ENCODE measurements around the gene DNAJB1. TPM values are rescaled to one million over a fixed set of nuclear protein-coding genes. Genes with fewer than 3 reads are reported as not detected.
"Not testable (repeated sequence)": the region's sequence is repeated elsewhere in the genome, so short reads cannot be mapped to it uniquely, and the experiment has no call there.

The DNAJB1 gene
- total RNA-seq, result 117 and 126 TPM in 2 replicates

DNA sequence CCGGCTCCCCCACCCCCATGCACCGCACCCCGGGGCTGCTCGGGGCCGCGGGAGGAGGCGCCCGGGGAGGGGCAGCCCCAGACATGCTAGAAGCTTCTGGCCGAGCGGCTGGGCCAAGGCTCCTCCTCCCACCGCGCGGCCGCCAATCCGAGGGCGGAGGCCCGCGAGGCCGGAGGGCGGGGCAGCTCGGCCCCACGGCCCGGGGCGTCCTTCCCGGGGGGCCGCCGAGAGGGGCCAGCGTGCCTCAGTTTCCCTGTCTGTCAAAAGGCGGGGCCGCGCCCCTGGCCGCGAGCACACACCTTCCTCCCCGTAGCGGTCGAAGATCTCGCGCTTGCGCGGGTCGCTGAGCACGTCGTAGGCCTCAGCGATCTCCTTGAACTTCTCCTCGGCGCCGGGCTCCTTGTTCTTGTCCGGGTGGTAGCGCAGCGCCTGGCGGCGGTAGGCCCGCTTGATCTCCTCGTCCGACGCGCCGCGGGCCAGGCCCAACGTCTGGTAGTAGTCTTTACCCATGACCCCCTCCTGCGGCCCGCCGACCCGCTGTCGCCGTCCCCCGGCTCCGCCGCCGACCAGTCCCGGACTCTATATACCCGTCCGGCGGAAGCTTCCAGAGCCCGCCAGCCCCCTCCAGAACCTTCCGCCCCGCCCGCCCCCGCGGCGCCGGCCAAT lies at the start of gene DNAJB1:
Gene DNAJB1, minus strand, starts transcription at position 558 of the 666 bp plus-strand sequence. Its CDS starts 48 bp downstream, at position 510.
- intact Hi-C loops (cut with micrococcal nuclease), result loop anchor here (1.0 kb wide), 2 partner anchors 11 to 13 kb away; partner anchors contain the start of gene TECR
- peaks cover 44% of the 10 kb centered on the region for H3K36me3 Mint-ChIP-seq (ENCODE audit: low read depth)
- H3K9me3 Mint-ChIP-seq, result no peaks in the 10 kb centered on the region
- peaks cover 60% of the 10 kb centered on the region for H3K4me1 Mint-ChIP-seq
- no peaks in the 10 kb centered on the region for H3K27me3 Mint-ChIP-seq
- DNase-seq, result peak; percentile 94
- H3K27ac Mint-ChIP-seq, result peak within 1 kb of the TSS; percentile 96
- H3K4me3 Mint-ChIP-seq, result peak within 1 kb of the TSS; percentile 90

DNA sequence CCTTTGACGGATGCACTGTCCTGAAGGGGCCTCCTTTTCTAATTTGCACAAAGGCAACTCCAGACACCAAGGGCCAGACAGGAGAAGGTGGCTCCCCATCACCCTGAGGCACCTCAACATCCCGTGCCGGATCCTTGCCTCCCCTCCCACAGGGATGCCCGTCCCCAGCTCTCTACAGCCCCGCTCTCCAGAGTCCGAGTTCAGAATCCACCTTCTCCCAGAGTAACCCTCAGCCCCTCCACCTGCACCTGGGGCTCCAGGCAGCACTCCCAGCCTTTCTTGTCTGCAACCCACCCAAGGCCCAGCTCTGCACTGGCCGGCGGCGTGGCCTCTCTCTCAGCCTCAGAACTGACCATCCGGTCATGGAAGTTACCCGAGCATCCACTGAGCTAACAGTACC lies 48.9 kb upstream of the DNAJB1 start:
- H3K36me3 Mint-ChIP-seq (ENCODE audit: low read depth), result peaks cover 27% of the 10 kb centered on the region
- DNase-seq, result no peak
- peaks cover 19% of the 10 kb centered on the region for H3K4me1 Mint-ChIP-seq
- H3K27me3 Mint-ChIP-seq, result no peaks in the 10 kb centered on the region
- intact Hi-C loops (cut with micrococcal nuclease), result no loop called here
- peak overlapping the region; percentile 53 for H3K27ac Mint-ChIP-seq
- H3K9me3 Mint-ChIP-seq, result no peaks in the 10 kb centered on the region
- no peak overlapping the region for H3K4me3 Mint-ChIP-seq

DNA sequence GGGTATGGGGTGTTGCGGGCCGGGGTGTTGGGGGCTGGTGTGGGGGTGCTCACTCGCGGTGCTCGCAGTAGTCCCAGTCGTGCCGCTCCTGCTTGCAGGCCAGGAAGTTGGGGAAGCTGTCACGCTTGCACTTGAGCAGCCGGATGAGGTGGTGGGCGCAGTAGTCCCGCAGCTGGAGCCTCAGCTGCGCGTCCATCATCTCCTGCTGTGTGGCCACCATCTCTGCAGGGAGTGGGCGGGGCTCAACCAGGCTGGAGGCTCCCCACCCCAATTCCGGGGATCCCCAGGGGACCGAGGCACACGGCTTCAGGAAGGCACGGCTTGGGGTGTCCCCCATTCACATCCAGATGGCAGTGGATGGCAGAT lies 48.5 kb upstream of the DNAJB1 start:
- peaks cover 27% of the 10 kb centered on the region for H3K36me3 Mint-ChIP-seq (ENCODE audit: low read depth)
- intact Hi-C loops (cut with micrococcal nuclease), result no loop called here
- no peak overlapping the region for H3K4me3 Mint-ChIP-seq
- H3K4me1 Mint-ChIP-seq, result peaks cover 19% of the 10 kb centered on the region
- no peak for DNase-seq
- no peaks in the 10 kb centered on the region for H3K9me3 Mint-ChIP-seq
- H3K27me3 Mint-ChIP-seq, result no peaks in the 10 kb centered on the region
- no peak overlapping the region for H3K27ac Mint-ChIP-seq

DNA sequence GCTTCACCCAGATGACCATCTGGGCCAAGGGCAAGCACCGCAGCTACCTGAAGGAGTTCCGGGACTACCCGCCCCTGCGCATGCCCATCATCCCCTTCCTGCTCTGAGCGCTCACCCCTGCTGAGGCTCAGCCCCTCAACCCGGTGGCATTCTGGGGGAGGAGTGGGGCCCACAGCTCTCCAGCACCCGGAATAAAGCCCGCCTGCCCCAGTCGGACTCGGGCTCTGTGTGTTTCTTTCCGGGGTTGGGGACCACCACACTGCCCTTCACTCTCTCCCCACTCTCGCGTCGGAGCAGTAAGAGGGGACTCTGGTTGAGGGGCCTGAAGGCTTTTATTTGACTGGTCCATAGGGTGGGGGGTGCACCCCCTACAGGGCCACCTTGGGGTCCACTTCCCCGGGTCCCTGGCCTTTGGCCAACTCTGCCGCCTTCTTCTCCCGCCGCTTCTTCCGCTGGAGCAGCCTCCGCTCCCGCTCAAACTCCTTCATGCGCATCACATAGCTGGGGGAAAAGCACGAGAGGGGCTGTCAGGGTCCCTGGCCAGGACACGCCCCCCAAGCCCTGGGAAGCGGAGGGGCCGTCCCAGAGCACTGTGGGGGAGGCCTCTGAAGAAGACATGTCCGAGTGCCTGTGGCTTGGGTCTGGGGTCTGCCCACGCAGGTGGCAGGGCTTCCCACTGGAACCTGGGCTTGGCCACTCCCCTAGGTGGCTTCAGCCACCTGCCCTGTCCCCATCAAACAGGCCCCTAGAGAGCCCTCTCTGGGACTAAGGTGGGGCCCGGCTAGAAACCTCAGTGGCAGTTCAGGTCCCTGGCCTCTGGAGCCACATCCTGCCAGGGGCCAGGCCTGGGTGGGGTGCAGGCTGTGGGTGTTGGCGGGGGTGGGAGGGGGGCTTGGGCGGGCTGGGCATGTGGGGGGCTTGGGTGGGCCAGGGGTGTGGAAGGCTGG lies 47.8 kb upstream of the DNAJB1 start:
- peaks cover 18% of the 10 kb centered on the region for H3K4me1 Mint-ChIP-seq
- DNase-seq, result no peak
- H3K27ac Mint-ChIP-seq, result no peak overlapping the region
- H3K36me3 Mint-ChIP-seq (ENCODE audit: low read depth), result peaks cover 24% of the 10 kb centered on the region
- no peak overlapping the region for H3K4me3 Mint-ChIP-seq
- no peaks in the 10 kb centered on the region for H3K9me3 Mint-ChIP-seq
- intact Hi-C loops (cut with micrococcal nuclease), result no loop called here
- no peaks in the 10 kb centered on the region for H3K27me3 Mint-ChIP-seq

DNA sequence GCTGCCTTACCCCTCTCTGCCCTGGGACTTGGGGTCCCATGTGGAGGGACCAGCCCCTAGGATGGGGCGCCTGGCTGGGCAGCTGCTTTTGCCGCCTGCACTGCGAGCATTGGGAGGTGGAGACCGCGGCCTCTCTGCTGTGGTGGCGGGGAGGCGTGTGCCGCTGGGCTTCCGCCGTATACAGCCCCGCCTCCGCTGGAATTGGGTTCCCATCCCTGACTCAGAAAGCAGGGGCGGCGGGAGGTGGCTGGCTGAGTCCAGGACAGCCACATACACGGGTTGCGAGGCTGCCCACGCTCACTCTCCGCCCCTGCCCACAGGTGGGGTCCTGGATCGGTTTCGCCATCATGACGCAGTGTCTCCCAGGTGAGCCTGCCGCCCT lies 47.1 kb upstream of the DNAJB1 start:
- Mint-ChIP-seq H3K27me3 (no peaks in the 10 kb centered on the region), H3K9me3 (no peaks in the 10 kb centered on the region), H3K27ac (no peak overlapping the region), H3K4me3 (no peak overlapping the region), H3K4me1 (peaks cover 18% of the 10 kb centered on the region), H3K36me3 (ENCODE audit: low read depth) (peaks cover 23% of the 10 kb centered on the region)
- no peak for DNase-seq
- intact Hi-C loops (cut with micrococcal nuclease), result no loop called here

DNA sequence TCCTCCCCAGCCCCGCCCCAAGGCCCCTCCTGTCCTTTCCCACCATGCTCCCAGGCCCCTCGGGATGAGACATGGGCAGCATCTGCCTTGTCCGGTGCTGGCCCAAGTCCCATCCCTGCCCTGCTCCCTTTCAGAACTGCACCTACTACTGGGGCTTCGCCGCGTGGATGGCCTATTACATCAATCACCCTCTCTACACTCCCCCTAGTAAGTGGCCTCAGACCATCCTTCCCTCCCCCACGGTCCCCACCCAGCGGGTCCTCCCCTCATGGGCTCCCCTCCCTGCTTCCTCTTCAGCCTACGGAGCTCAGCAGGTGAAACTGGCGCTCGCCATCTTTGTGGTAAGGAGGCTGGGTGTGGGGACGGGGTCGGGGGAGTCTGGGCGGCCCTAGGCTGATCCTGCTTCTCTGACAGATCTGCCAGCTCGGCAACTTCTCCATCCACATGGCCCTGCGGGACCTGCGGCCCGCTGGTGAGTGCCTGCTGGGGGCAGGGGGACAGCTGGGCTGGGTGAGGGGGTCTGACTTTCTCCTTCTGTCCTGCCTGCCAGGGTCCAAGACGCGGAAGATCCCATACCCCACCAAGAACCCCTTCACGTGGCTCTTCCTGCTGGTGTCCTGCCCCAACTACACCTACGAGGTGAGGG lies 46.6 kb upstream of the DNAJB1 start:
- H3K4me3 Mint-ChIP-seq; DNase-seq; H3K27ac Mint-ChIP-seq; H3K27me3 Mint-ChIP-seq; H3K9me3 Mint-ChIP-seq; intact Hi-C loops (cut with micrococcal nuclease): not testable (repeated sequence)
- H3K4me1 Mint-ChIP-seq, result peaks cover 17% of the 10 kb centered on the region
- peaks cover 23% of the 10 kb centered on the region for H3K36me3 Mint-ChIP-seq (ENCODE audit: low read depth)

DNA sequence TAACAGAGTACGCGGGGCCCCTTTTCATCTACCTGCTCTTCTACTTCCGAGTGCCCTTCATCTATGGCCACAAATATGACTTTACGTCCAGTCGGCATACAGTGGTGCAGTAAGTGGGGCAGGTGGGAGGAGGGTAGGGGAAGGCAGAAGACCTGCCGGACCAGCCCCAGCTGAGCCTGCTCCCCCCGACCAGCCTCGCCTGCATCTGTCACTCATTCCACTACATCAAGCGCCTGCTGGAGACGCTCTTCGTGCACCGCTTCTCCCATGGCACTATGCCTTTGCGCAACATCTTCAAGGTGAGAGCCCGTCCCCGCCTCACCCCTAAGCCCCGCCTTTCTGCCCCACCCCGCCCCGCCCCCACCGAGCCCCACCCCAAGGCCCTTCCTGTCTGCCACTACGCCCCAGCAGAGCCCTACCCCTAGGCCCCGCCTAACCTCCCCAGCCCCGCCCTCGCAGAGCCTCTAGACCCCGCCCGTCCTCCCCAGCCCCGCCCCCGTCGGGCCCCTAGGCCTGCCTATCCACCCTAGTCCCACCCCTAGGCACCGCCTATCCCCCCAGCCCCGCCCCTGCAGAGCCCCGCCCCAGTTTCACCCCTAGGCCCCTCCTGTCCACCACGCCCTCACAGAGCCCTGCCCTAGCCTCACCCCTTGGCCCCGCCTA lies 45.9 kb upstream of the DNAJB1 start:
- H3K4me3 Mint-ChIP-seq, result no peak overlapping the region
- H3K36me3 Mint-ChIP-seq (ENCODE audit: low read depth), result peaks cover 23% of the 10 kb centered on the region
- peak; percentile 75 for DNase-seq
- H3K9me3 Mint-ChIP-seq, result no peaks in the 10 kb centered on the region
- H3K4me1 Mint-ChIP-seq, result peaks cover 11% of the 10 kb centered on the region
- H3K27ac Mint-ChIP-seq, result no peak overlapping the region
- intact Hi-C loops (cut with micrococcal nuclease), result no loop called here
- no peaks in the 10 kb centered on the region for H3K27me3 Mint-ChIP-seq

DNA sequence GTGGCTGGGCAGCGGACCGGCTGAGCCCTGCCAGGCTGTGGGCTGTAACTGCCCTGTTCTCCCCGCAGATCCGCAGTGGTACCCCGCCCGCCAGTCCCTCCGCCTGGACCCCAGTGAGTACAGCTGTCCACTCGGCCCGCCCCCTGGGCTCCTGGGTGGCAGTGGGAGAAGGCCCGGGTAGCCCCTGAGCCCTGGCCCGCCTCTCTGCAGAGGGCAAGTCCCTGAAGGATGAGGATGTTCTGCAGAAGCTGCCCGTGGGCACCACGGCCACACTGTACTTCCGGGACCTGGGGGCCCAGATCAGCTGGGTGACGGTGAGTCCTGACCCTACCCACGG lies 45.4 kb upstream of the DNAJB1 start:
- peaks cover 22% of the 10 kb centered on the region for H3K36me3 Mint-ChIP-seq (ENCODE audit: low read depth)
- H3K27me3 Mint-ChIP-seq, result no peaks in the 10 kb centered on the region
- H3K4me3 Mint-ChIP-seq, result no peak overlapping the region
- no peak overlapping the region for H3K27ac Mint-ChIP-seq
- intact Hi-C loops (cut with micrococcal nuclease), result no loop called here
- no peaks in the 10 kb centered on the region for H3K9me3 Mint-ChIP-seq
- peaks cover 8% of the 10 kb centered on the region for H3K4me1 Mint-ChIP-seq
- DNase-seq, result no peak

DNA sequence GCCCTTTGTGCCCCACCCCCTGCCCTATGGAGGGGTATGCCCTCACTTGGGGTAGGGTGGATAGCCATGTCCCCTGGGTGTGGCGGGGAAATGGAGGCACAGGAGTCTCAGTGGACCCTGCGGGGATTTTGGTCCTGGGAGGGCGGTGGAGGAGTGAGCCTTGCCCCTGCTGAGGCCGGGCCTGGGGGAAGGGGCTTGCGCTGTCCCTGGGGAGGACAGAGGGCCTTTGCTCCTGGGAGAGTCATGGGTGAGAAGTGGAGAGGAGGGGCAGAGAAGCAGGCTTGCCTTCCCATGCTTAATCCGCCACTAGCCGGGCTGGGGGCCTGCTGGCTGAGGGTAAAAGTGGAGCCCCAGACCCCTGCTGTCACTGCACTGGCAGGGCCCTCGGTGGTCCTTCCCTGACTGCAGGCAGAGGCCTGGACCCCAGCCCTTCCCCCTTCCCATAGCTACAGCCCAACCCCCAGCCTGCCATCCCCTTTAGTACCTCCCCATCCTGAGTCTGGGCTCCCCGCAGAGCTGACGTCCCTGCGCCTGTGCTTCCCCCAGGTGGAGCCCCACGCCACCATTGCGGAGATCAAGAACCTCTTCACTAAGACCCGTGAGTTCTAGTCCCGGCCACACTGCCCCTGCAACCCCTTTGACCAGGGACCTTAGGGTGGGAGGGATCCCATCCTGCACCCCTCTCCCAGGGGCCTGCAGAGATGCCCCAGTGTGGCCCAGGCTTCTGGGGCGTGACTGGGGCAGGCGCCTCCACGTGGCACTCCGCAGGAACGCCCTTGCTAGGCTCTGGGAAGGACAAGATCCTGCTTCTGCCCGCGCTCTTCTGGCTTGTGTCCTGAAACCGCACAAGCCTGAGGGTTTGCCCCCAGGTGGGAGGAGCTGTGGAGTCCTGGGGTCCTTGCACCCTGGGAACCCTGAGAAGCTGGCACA lies 44.7 kb upstream of the DNAJB1 start:
- peaks cover 18% of the 10 kb centered on the region for H3K36me3 Mint-ChIP-seq (ENCODE audit: low read depth)
- no peak for DNase-seq
- H3K4me3 Mint-ChIP-seq, result no peak overlapping the region
- peaks cover 5% of the 10 kb centered on the region for H3K4me1 Mint-ChIP-seq
- intact Hi-C loops (cut with micrococcal nuclease), result no loop called here
- no peaks in the 10 kb centered on the region for H3K27me3 Mint-ChIP-seq
- no peaks in the 10 kb centered on the region for H3K9me3 Mint-ChIP-seq
- H3K27ac Mint-ChIP-seq, result no peak overlapping the region

DNA sequence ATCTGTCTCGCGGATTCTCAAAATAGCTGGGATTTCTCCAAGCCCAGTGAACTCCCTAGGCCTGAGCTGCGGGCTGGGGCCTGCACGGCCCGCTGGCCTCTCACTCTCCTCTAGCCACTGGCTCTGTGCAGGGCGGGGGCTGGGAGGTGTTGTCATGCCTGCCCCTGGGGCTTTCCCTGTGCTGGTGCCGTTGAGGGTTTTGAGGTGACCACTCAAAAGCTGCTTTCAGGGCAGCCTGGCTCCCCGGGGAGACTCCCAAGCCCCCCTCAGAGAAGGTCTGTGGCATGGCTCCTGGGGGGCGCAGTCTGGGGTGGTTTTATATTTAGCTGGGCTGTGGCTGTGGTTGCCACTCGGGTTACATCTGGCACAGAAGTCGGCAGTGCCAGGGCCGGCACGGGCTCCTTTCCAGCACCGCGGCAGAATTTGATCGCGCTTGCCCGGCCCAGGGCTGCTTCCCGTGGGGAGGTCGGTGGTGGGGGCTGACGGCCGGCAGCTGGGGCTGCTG lies 43.7 kb upstream of the DNAJB1 start:
- H3K27ac Mint-ChIP-seq, result no peak overlapping the region
- intact Hi-C loops (cut with micrococcal nuclease), result no loop called here
- no peaks in the 10 kb centered on the region for H3K9me3 Mint-ChIP-seq

DNA sequence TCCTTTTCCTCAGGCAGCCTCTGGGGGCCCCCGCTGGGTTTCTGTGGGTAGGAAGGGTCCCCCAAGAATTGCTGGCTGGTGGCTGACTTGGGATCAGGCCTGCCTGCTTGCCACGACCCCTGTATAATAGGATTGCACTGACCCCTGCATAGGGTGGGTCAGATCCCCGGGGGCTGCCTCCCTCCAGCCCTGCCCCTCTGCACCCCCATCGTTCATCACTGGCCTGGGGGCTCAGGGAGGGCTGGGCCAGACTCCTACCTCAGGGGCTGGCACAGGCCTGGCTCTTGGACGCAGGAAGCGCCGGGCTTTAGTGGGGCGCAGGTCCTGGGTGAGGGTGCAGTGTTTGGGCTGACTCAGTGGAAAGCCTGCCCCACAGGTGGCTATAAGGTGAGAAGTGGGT lies 43.1 kb upstream of the DNAJB1 start:
- Mint-ChIP-seq H3K36me3 (ENCODE audit: low read depth) (peaks cover 10% of the 10 kb centered on the region), H3K4me1 (peaks cover 11% of the 10 kb centered on the region), H3K27me3 (no peaks in the 10 kb centered on the region), H3K27ac (no peak overlapping the region), H3K9me3 (no peaks in the 10 kb centered on the region), H3K4me3 (no peak overlapping the region)
- intact Hi-C loops (cut with micrococcal nuclease), result no loop called here
- no peak for DNase-seq

More for the DNA sequence above, 43.7 kb upstream of the DNAJB1 start:
- Mint-ChIP-seq H3K36me3 (ENCODE audit: low read depth) (peaks cover 10% of the 10 kb centered on the region), H3K27me3 (no peaks in the 10 kb centered on the region), H3K4me3 (no peak overlapping the region), H3K4me1 (peaks cover 5% of the 10 kb centered on the region)
- DNase-seq, result no peak

DNA sequence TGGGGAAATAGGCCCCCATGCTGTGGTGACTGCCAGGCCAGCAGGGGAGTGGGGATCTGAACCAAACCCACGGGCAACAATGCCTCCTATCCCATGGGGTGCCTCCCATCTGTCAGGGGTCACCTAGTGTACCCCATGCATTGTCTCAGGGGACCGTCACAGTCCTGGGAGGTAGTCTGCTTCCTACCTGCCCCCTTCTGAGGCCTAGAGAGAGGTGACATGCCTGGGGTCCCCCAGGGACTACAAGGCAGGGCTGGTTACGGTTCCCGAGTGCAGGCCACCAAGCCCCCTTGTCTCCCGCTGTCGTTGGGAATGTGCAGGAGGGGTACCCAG lies 42.5 kb upstream of the DNAJB1 start:
- intact Hi-C loops (cut with micrococcal nuclease), result no loop called here
- no peaks in the 10 kb centered on the region for H3K27me3 Mint-ChIP-seq
- no peak for DNase-seq
- H3K27ac Mint-ChIP-seq, result peak overlapping the region; percentile 34
- peaks cover 16% of the 10 kb centered on the region for H3K4me1 Mint-ChIP-seq
- H3K4me3 Mint-ChIP-seq, result no peak overlapping the region
- peaks cover 9% of the 10 kb centered on the region for H3K36me3 Mint-ChIP-seq (ENCODE audit: low read depth)
- H3K9me3 Mint-ChIP-seq, result no peaks in the 10 kb centered on the region

All from activated CD4-positive, alpha-beta T cell treated with anti-CD3 and anti-CD28 coated beads, Interleukin-2, amount 10 ng/mL, durations not matched to agents 24 days and 14 days (primary cell).